ENCODE data around the gene RHCE.
"Not testable (repeated sequence)": the region's sequence is repeated elsewhere in the genome, so short reads cannot be mapped to it uniquely, and the experiment has no call there.

Gene RHCE

DNA sequence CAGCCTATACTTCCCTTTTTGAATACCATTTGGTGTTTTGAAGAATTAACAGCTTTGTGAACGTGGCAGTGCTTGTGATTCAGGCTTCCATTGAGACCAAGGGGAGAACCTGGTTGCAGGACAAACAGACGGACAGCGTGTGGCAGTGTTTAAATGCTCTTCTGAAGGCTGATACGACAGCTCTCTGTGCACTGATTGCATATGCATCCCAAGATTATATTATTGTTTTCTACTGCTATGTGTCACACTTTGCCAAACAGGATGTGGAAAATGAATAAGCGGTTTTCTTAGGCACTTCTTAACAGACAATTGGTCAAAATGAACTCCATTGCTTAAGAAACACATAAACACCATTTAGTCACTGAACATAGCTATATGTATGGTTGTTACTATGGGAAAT lies 90.7 kb downstream of the RHCE start:
- H3K9ac ChIP-seq (ENCODE audit: low read length); DNase-seq; H3K79me2 ChIP-seq (ENCODE audit: low read length); H4K20me1 ChIP-seq (ENCODE audit: insufficient read depth, low read length); H3K9me3 ChIP-seq (replicated peaks; ENCODE audit: insufficient read depth, low read length); H3K4me1 ChIP-seq (ENCODE audit: low read length); H3K4me2 ChIP-seq (ENCODE audit: low read depth, low read length); H2AFZ ChIP-seq (ENCODE audit: low read length); H3K36me3 ChIP-seq (replicated peaks; ENCODE audit: insufficient read depth, low read length); H3K9me2 ChIP-seq (replicated peaks; ENCODE audit: insufficient read depth, low read length); H3F3A ChIP-seq (ENCODE audit: insufficient read depth, low read length); H3K27me3 ChIP-seq (replicated peaks; ENCODE audit: insufficient read depth, low read length); H3K4me3 ChIP-seq (ENCODE audit: low read length); H3K27ac ChIP-seq (ENCODE audit: low read length): not testable (repeated sequence)

- not testable (repeated sequence) for H3K9me2 ChIP-seq (replicated peaks; ENCODE audit: insufficient read depth, low read length); DNase-seq; H3K27me3 ChIP-seq (replicated peaks; ENCODE audit: insufficient read depth, low read length); H3F3A ChIP-seq (ENCODE audit: insufficient read depth, low read length); H3K79me2 ChIP-seq (ENCODE audit: low read length); H2AFZ ChIP-seq (ENCODE audit: low read length); H3K36me3 ChIP-seq (replicated peaks; ENCODE audit: insufficient read depth, low read length); H3K27ac ChIP-seq (ENCODE audit: low read length); H4K20me1 ChIP-seq (ENCODE audit: insufficient read depth, low read length); H3K9me3 ChIP-seq (replicated peaks; ENCODE audit: insufficient read depth, low read length); H3K4me1 ChIP-seq (ENCODE audit: low read length); H3K9ac ChIP-seq (ENCODE audit: low read length); H3K4me3 ChIP-seq (ENCODE audit: low read length); H3K4me2 ChIP-seq (ENCODE audit: low read depth, low read length)
Observed at GRCh38 chr1:25329336-25329735, 91.3 kb downstream of the RHCE start.

DNA sequence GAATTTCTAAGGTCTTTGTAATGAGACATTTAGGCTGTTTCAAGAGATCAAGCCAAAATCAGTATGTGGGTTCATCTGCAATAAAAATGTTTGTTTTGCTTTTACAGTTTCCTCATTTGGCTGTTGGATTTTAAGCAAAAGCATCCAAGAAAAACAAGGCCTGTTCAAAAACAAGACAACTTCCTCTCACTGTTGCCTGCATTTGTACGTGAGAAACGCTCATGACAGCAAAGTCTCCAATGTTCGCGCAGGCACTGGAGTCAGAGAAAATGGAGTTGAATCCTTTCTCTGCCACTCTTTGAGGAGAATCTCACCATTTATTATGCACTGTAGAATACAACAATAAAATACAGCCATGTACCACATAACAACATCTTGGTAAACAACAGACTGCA lies 91.8 kb downstream of the RHCE start:
- not testable (repeated sequence) for H4K20me1 ChIP-seq (ENCODE audit: insufficient read depth, low read length); H3K4me2 ChIP-seq (ENCODE audit: low read depth, low read length); H3K36me3 ChIP-seq (replicated peaks; ENCODE audit: insufficient read depth, low read length); H3K4me1 ChIP-seq (ENCODE audit: low read length); H3F3A ChIP-seq (ENCODE audit: insufficient read depth, low read length); H3K9ac ChIP-seq (ENCODE audit: low read length); H3K4me3 ChIP-seq (ENCODE audit: low read length); DNase-seq; H3K9me3 ChIP-seq (replicated peaks; ENCODE audit: insufficient read depth, low read length); H2AFZ ChIP-seq (ENCODE audit: low read length); H3K27me3 ChIP-seq (replicated peaks; ENCODE audit: insufficient read depth, low read length); H3K27ac ChIP-seq (ENCODE audit: low read length); H3K79me2 ChIP-seq (ENCODE audit: low read length); H3K9me2 ChIP-seq (replicated peaks; ENCODE audit: insufficient read depth, low read length)

DNA sequence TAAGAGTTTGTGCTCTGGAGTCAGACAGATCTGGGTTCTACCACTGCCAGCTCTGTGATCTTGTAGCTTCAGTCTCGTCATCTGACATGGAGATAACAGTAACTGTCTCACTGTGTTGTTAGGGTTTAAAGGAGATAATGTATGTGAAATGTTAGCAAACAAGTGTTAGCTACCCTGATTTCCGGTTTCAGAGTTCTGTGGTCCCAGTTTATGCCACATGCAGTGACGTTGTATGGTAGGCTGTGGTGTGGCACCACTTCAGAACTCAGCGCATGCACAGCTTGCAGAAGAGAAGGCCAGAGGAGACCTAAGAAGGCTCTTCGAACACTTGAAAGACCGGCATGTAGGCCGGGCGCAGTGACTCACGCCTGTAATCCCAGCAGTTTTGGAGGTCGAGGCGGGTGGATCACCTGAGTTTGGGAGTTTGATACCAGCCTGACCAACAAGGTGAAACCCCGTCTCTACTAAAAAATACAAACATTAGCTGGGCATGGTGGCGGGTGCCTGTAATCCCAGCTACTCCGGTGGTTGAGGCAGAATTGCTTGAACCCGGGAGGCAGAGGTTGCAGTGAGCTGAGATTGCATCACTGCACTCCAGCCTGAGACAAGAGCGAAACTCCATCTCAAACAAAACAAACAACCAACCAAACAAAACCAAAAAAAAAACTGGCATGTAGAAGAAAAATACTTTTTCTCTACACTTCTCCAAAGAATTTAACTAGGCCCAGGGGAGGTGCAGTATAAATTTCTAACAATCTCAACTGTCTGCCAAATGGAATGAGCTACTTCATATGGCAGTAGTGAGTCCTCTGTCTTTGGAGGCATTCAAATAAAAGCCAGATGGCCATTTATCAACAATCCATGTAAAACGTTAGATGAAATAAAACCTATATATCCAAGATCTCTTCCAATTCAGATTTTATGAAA lies 92.5 kb downstream of the RHCE start:
- H3K27ac ChIP-seq (ENCODE audit: low read length); H3K4me2 ChIP-seq (ENCODE audit: low read depth, low read length); H2AFZ ChIP-seq (ENCODE audit: low read length); H3K4me3 ChIP-seq (ENCODE audit: low read length); H3K9ac ChIP-seq (ENCODE audit: low read length); H3F3A ChIP-seq (ENCODE audit: insufficient read depth, low read length); H3K9me3 ChIP-seq (replicated peaks; ENCODE audit: insufficient read depth, low read length); H3K4me1 ChIP-seq (ENCODE audit: low read length); DNase-seq; H4K20me1 ChIP-seq (ENCODE audit: insufficient read depth, low read length); H3K9me2 ChIP-seq (replicated peaks; ENCODE audit: insufficient read depth, low read length); H3K27me3 ChIP-seq (replicated peaks; ENCODE audit: insufficient read depth, low read length); H3K36me3 ChIP-seq (replicated peaks; ENCODE audit: insufficient read depth, low read length); H3K79me2 ChIP-seq (ENCODE audit: low read length): not testable (repeated sequence)

DNA sequence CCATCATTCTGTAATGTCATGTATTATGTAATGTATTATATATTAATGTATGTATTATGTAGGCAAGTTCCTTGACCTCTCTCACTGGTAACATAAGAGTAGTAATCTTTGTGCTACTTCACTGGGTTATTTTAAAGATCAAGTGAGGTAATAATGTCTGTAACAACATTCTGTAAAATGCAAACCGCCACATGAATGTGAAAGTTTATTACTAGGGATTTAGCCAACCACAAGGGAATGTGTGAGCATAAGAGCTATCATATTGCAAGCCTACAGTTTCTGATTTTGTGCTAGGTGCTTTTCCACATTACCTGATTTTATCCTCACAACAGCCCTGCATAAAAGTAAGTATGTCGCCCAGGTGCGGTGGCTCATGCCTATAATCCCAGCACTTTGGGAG lies 96.2 kb downstream of the RHCE start:
- H3F3A ChIP-seq (ENCODE audit: insufficient read depth, low read length); H3K27ac ChIP-seq (ENCODE audit: low read length); H3K27me3 ChIP-seq (replicated peaks; ENCODE audit: insufficient read depth, low read length); H3K4me1 ChIP-seq (ENCODE audit: low read length); H2AFZ ChIP-seq (ENCODE audit: low read length); H3K9ac ChIP-seq (ENCODE audit: low read length); H3K9me2 ChIP-seq (replicated peaks; ENCODE audit: insufficient read depth, low read length); DNase-seq; H3K4me3 ChIP-seq (ENCODE audit: low read length); H3K9me3 ChIP-seq (replicated peaks; ENCODE audit: insufficient read depth, low read length); H3K36me3 ChIP-seq (replicated peaks; ENCODE audit: insufficient read depth, low read length); H4K20me1 ChIP-seq (ENCODE audit: insufficient read depth, low read length); H3K79me2 ChIP-seq (ENCODE audit: low read length); H3K4me2 ChIP-seq (ENCODE audit: low read depth, low read length): not testable (repeated sequence)

DNA sequence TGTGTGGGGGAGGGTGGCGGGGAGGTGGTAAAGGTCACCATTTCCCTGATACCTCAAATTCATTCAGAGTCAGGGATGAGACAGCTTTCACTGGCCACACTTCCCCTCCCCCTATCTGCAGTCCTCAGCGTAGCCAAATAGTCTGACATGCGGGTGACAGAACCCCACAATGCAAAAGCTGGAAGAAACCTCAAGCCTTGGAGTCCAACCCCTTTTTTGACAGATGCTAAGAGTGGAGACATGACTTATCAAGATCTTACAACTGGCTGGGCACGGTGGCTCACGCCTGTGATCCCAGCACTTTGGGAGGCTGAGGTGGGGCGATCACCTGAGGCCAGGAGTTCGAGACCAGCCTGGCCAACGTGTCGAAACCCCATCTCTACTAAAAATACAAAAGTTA lies 98.5 kb downstream of the RHCE start:
- H3K4me2 ChIP-seq (ENCODE audit: low read depth, low read length); DNase-seq; H3K27ac ChIP-seq (ENCODE audit: low read length); H3K4me1 ChIP-seq (ENCODE audit: low read length); H3K4me3 ChIP-seq (ENCODE audit: low read length); H3K27me3 ChIP-seq (replicated peaks; ENCODE audit: insufficient read depth, low read length); H2AFZ ChIP-seq (ENCODE audit: low read length); H3K79me2 ChIP-seq (ENCODE audit: low read length); H3F3A ChIP-seq (ENCODE audit: insufficient read depth, low read length); H3K9ac ChIP-seq (ENCODE audit: low read length); H3K9me2 ChIP-seq (replicated peaks; ENCODE audit: insufficient read depth, low read length); H4K20me1 ChIP-seq (ENCODE audit: insufficient read depth, low read length); H3K36me3 ChIP-seq (replicated peaks; ENCODE audit: insufficient read depth, low read length); H3K9me3 ChIP-seq (replicated peaks; ENCODE audit: insufficient read depth, low read length): not testable (repeated sequence)

DNA sequence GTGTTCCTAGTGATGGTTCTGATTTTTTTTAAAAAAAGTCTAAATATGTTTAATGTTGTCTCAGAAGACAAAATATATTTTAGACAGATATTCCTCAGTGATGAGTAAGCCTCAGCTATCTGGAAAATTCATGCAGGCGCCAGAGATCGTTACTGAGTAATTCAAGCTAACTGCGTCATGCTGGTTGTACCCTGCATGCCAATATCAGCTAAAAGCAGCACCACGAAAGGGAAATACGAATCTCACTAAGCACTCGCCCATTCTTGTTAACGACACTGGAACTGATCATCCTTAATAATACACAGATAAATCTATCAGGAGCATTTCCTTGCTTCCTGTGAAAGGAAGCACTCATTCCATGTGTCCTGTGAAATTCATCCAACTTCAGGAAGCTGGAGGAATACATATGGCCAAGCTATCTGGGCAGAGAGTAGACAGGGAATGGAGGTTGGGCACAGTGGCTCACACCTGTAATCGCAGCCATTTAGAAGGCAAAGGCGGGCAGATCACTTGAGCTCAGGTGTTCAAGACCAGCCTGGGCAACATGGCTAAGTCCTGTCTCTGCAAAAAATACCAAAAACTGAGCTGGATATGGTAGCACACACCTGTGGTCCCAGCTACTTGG lies 100.2 kb downstream of the RHCE start:
- H4K20me1 ChIP-seq (ENCODE audit: insufficient read depth, low read length); H3K36me3 ChIP-seq (replicated peaks; ENCODE audit: insufficient read depth, low read length); H3K9ac ChIP-seq (ENCODE audit: low read length); H3K79me2 ChIP-seq (ENCODE audit: low read length); H3K9me3 ChIP-seq (replicated peaks; ENCODE audit: insufficient read depth, low read length); H3K4me1 ChIP-seq (ENCODE audit: low read length); H3K27ac ChIP-seq (ENCODE audit: low read length); H3F3A ChIP-seq (ENCODE audit: insufficient read depth, low read length); H2AFZ ChIP-seq (ENCODE audit: low read length); H3K9me2 ChIP-seq (replicated peaks; ENCODE audit: insufficient read depth, low read length); H3K4me3 ChIP-seq (ENCODE audit: low read length); DNase-seq; H3K4me2 ChIP-seq (ENCODE audit: low read depth, low read length); H3K27me3 ChIP-seq (replicated peaks; ENCODE audit: insufficient read depth, low read length): not testable (repeated sequence)
